HepG2 (cell line): ENCODE data around the gene KRTAP10-8. TPM values are rescaled to one million over a fixed set of nuclear protein-coding genes. Genes with fewer than 3 reads are reported as not detected.
A peak's percentile ranks its signal among the peaks of the same experiment; 100 is the strongest.

Experiments
- BHLHE40 ChIP-seq: IDR thresholded peaks from 2 replicates; pipeline ENCODE4 v1.6.1; 2011; ENCODE audit warnings: low read length, improper control_type of control experiment
- FOXA3 ChIP-seq: IDR thresholded peaks from 2 replicates; pipeline ENCODE4 v1.6.1; 2016; ENCODE audit warnings: missing genetic modification reagents, missing compliant biosample characterization
- GABPA ChIP-seq, 2 experiments: IDR thresholded peaks; 2 replicates each; pipeline ENCODE4 v1.6.1; 2011 to 2016; ENCODE audit warnings: low read depth in 2 of 2, low read length in 1 of 2, missing biosample characterization in 1 of 2, missing genetic modification characterization in 1 of 2
- GABPB1 ChIP-seq: IDR thresholded peaks from 2 replicates; pipeline ENCODE4 v1.6.1; 2016; ENCODE audit warnings: mild to moderate bottlenecking, missing genetic modification reagents, moderate library complexity, missing compliant biosample characterization
- PHF20 ChIP-seq: sonication (generic); formaldehyde crosslinking; IDR thresholded peaks from 2 replicates; pipeline ENCODE4 v1.5.0; 2020; ENCODE audit warnings: mild to moderate bottlenecking, missing genetic modification reagents
- SRSF4 ChIP-seq: fragments of 200-400 bp; formaldehyde crosslinking; IDR thresholded peaks from one replicate; pipeline ENCODE4 v1.6.1; 2018; ENCODE audit warnings: mild to moderate bottlenecking, low read depth, low read length, moderate library complexity; ENCODE audit not compliant: poor library complexity, severe bottlenecking
- ZNF674 ChIP-seq: sonication (generic); formaldehyde crosslinking; IDR thresholded peaks from 2 replicates; pipeline ENCODE4 v1.5.0; 2020; ENCODE audit warnings: low read depth, mild to moderate bottlenecking, missing genetic modification reagents
- ZNF790 ChIP-seq: sonication (generic); formaldehyde crosslinking; IDR thresholded peaks from 2 replicates; pipeline ENCODE4 v1.8.0; 2022; ENCODE audit warnings: missing genetic modification reagents, mild to moderate bottlenecking, borderline replicate concordance
- polyA plus RNA-seq, 8 experiments: library from polyadenylated mRNA; depleted of rRNA in 3 of 8; stranded (reverse) in 7 of 8; unstranded in 1 of 8; fragments of >200 nt; fragmentation: Illumina TruSeq in 4 of 8; extraction: Trizol in 4 of 8; gene quantifications; 2 replicates each; pipeline versions ENCODE4 v1.2.1 to v1.2.3, GENCODE V29; 2011 to 2016; ENCODE audit warnings: low read depth in 4 of 8, missing spikeins in 1 of 8, mixed read lengths in 1 of 8; ENCODE audit not compliant: insufficient read depth in 1 of 8
- total RNA-seq, 5 experiments: library from RNA; depleted of rRNA; stranded (reverse); fragments of >200 nt; fragmentation: Illumina TruSeq; extraction: Trizol; gene quantifications; 2 replicates each; pipeline ENCODE4 v1.2.3, GENCODE V29; 2016; ENCODE audit warnings: low read depth in 1 of 5
- TF ChIP-seq, protein P1 (sequence below): sonication (generic); formaldehyde crosslinking; IDR thresholded peaks from 2 replicates; pipeline ENCODE4 v1.4.0; 2020; ENCODE audit warnings: missing genetic modification reagents
- TF ChIP-seq, protein P2 (sequence below): sonication (generic); formaldehyde crosslinking; IDR thresholded peaks from 2 replicates; pipeline ENCODE4 v1.5.0; 2020; ENCODE audit warnings: missing genetic modification reagents
- TF ChIP-seq, protein P3 (sequence below): IDR thresholded peaks from 2 replicates; pipeline ENCODE4 v1.6.1; 2012; ENCODE audit warnings: inconsistent platforms

The KRTAP10-8 gene
- total and polyA plus RNA-seq, 2 of the 13 experiments (the other 11 are each of a cell fraction or from before 2014, with no cell fraction given) = not detected

DNA sequence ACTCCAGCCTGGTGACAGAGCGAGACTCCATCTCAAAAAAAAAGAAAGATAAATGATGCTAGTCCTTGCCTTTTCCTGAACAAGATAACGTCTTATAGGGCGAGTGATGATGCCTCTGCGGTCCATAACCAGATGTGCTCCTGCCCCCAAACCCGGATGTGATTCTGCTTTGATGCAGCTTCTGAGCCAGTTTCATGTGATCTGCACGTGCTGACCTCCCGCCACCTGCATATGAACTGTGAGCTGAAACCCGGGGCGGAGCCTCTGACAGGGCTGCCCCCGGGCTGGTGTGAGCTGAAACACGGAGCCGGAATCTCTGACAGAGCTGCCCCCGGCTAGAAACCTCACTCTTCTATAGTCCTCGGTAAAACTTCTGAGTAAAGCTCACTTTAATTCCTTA is 41.2 kb downstream of the KRTAP10-8 start (continued):
- TF ChIP-seq, protein P1, sequence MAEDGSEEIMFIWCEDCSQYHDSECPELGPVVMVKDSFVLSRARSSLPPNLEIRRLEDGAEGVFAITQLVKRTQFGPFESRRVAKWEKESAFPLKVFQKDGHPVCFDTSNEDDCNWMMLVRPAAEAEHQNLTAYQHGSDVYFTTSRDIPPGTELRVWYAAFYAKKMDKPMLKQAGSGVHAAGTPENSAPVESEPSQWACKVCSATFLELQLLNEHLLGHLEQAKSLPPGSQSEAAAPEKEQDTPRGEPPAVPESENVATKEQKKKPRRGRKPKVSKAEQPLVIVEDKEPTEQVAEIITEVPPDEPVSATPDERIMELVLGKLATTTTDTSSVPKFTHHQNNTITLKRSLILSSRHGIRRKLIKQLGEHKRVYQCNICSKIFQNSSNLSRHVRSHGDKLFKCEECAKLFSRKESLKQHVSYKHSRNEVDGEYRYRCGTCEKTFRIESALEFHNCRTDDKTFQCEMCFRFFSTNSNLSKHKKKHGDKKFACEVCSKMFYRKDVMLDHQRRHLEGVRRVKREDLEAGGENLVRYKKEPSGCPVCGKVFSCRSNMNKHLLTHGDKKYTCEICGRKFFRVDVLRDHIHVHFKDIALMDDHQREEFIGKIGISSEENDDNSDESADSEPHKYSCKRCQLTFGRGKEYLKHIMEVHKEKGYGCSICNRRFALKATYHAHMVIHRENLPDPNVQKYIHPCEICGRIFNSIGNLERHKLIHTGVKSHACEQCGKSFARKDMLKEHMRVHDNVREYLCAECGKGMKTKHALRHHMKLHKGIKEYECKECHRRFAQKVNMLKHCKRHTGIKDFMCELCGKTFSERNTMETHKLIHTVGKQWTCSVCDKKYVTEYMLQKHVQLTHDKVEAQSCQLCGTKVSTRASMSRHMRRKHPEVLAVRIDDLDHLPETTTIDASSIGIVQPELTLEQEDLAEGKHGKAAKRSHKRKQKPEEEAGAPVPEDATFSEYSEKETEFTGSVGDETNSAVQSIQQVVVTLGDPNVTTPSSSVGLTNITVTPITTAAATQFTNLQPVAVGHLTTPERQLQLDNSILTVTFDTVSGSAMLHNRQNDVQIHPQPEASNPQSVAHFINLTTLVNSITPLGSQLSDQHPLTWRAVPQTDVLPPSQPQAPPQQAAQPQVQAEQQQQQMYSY = peak; percentile 94
- no peak for TF ChIP-seq SRSF4
- TF ChIP-seq, protein P2, sequence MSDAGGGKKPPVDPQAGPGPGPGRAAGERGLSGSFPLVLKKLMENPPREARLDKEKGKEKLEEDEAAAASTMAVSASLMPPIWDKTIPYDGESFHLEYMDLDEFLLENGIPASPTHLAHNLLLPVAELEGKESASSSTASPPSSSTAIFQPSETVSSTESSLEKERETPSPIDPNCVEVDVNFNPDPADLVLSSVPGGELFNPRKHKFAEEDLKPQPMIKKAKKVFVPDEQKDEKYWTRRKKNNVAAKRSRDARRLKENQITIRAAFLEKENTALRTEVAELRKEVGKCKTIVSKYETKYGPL (CRISPR knock-in tag) = no peak
- no peak for TF ChIP-seq ZNF674
- TF ChIP-seq BHLHE40 = peak; percentile 86
- TF ChIP-seq ZNF790 = no peak
- no peak for TF ChIP-seq FOXA3 (CRISPR knock-in tag)
- TF ChIP-seq GABPB1 (CRISPR knock-in tag) = peak; percentile 63
- TF ChIP-seq PHF20 = no peak
- no peak for TF ChIP-seq GABPA (IDR thresholded peaks at IDR 0.05; ENCODE audit: low read depth, low read length)
- peak; percentile 12; the same call in 1 of the 2 replicates for TF ChIP-seq GABPA (CRISPR knock-in tag; IDR thresholded peaks at IDR 0.05; ENCODE audit: low read depth)
- TF ChIP-seq, protein P3, sequence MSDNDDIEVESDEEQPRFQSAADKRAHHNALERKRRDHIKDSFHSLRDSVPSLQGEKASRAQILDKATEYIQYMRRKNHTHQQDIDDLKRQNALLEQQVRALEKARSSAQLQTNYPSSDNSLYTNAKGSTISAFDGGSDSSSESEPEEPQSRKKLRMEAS = peak; percentile 72
- TF ChIP-seq, all 625 proteins: peak for 16
